Mucosa of stomach (tissue), 1 donor: Measurements from ENCODE around the gene PLA2G4D.

Experiments used
- H3K27me3 ChIP-seq: one replicate; pipeline ENCODE4 v1.7.0; 2013; ENCODE audit warnings: mild to moderate bottlenecking, low read length; ENCODE audit not compliant: control insufficient read depth, insufficient read depth
- H3K36me3 ChIP-seq: one replicate; pipeline ENCODE4 v1.7.0; 2013; ENCODE audit warnings: low read length; ENCODE audit not compliant: control insufficient read depth, insufficient read depth
- H3K4me1 ChIP-seq: one replicate; pipeline ENCODE4 v1.7.0; 2013; ENCODE audit warnings: mild to moderate bottlenecking, low read length; ENCODE audit not compliant: control insufficient read depth, insufficient read depth
- H3K4me3 ChIP-seq: one replicate; pipeline ENCODE4 v1.7.0; 2013; ENCODE audit warnings: low read length
- H3K9ac ChIP-seq: one replicate; pipeline ENCODE4 v1.7.0; 2013; ENCODE audit warnings: mild to moderate bottlenecking, low read length, moderate library complexity
- H3K9me3 ChIP-seq: one replicate; pipeline ENCODE4 v1.7.0; 2013; ENCODE audit warnings: mild to moderate bottlenecking, low read length, moderate library complexity; ENCODE audit not compliant: control insufficient read depth
- donor health status: Pancreatic carcinoma.

PLA2G4D gene

GRCh38 chr15:42085721-42086120 lies 8.6 kb downstream of the PLA2G4D start:
- peaks cover 2% of the 10 kb centered on the region for H3K27me3 ChIP-seq
- H3K4me3 ChIP-seq, result no peak overlapping the region
- no peaks in the 10 kb centered on the region for H3K9me3 ChIP-seq
- H3K4me1 ChIP-seq, result peaks cover 53% of the 10 kb centered on the region
- no peaks in the 10 kb centered on the region for H3K36me3 ChIP-seq
- H3K9ac ChIP-seq, result no peak overlapping the region

- Histone ChIP-seq H3K4me1 (peaks cover 48% of the 10 kb centered on the region), H3K9me3 (no peaks in the 10 kb centered on the region), H3K4me3 (no peak overlapping the region), H3K9ac (no peak overlapping the region), H3K27me3 (peaks cover 2% of the 10 kb centered on the region), H3K36me3 (no peaks in the 10 kb centered on the region)
Measured at GRCh38 chr15:42085236-42085605, 9.1 kb downstream of the PLA2G4D start.

GRCh38 chr15:42084465-42085235 lies 9.7 kb downstream of the PLA2G4D start:
- H3K9ac ChIP-seq, result peak overlapping the region; percentile 58
- peaks cover 2% of the 10 kb centered on the region for H3K27me3 ChIP-seq
- no peaks in the 10 kb centered on the region for H3K36me3 ChIP-seq
- H3K4me3 ChIP-seq, result no peak overlapping the region
- H3K4me1 ChIP-seq, result peaks cover 42% of the 10 kb centered on the region
- H3K9me3 ChIP-seq, result no peaks in the 10 kb centered on the region

GRCh38 chr15:42083916-42084315 lies 10.4 kb downstream of the PLA2G4D start:
- Histone ChIP-seq H3K4me3 (no peak overlapping the region), H3K4me1 (peaks cover 35% of the 10 kb centered on the region), H3K27me3 (peaks cover 2% of the 10 kb centered on the region), H3K9me3 (no peaks in the 10 kb centered on the region), H3K36me3 (no peaks in the 10 kb centered on the region), H3K9ac (peak overlapping the region; percentile 58)

GRCh38 chr15:42083605-42083908 lies 10.8 kb downstream of the PLA2G4D start:
- Histone ChIP-seq H3K4me3 (no peak overlapping the region), H3K36me3 (no peaks in the 10 kb centered on the region), H3K9me3 (no peaks in the 10 kb centered on the region), H3K27me3 (peaks cover 2% of the 10 kb centered on the region), H3K9ac (no peak overlapping the region), H3K4me1 (peaks cover 31% of the 10 kb centered on the region)

GRCh38 chr15:42082823-42083604 lies 11.3 kb downstream of the PLA2G4D start:
- Histone ChIP-seq H3K9ac (no peak overlapping the region), H3K9me3 (no peaks in the 10 kb centered on the region), H3K4me1 (peaks cover 28% of the 10 kb centered on the region), H3K36me3 (no peaks in the 10 kb centered on the region), H3K4me3 (no peak overlapping the region), H3K27me3 (peaks cover 2% of the 10 kb centered on the region)

- Histone ChIP-seq H3K36me3 (no peaks in the 10 kb centered on the region), H3K4me3 (no peak overlapping the region), H3K9ac (no peak overlapping the region), H3K27me3 (peaks cover 2% of the 10 kb centered on the region), H3K9me3 (no peaks in the 10 kb centered on the region), H3K4me1 (peaks cover 30% of the 10 kb centered on the region)
Measured at GRCh38 chr15:42082141-42082540, 12.2 kb downstream of the PLA2G4D start.

GRCh38 chr15:42080919-42081830 lies 13.2 kb downstream of the PLA2G4D start:
- peaks cover 30% of the 10 kb centered on the region for H3K4me1 ChIP-seq
- H3K4me3 ChIP-seq, result no peak overlapping the region
- peaks cover 2% of the 10 kb centered on the region for H3K27me3 ChIP-seq
- no peaks in the 10 kb centered on the region for H3K36me3 ChIP-seq
- no peak overlapping the region for H3K9ac ChIP-seq
- no peaks in the 10 kb centered on the region for H3K9me3 ChIP-seq

GRCh38 chr15:42080186-42080918 lies 14.0 kb downstream of the PLA2G4D start:
- H3K4me3 ChIP-seq, result no peak overlapping the region
- H3K36me3 ChIP-seq, result no peaks in the 10 kb centered on the region
- H3K27me3 ChIP-seq, result peaks cover 2% of the 10 kb centered on the region
- H3K4me1 ChIP-seq, result peaks cover 30% of the 10 kb centered on the region
- no peaks in the 10 kb centered on the region for H3K9me3 ChIP-seq
- no peak overlapping the region for H3K9ac ChIP-seq

- Histone ChIP-seq H3K4me1 (peaks cover 21% of the 10 kb centered on the region), H3K9ac (no peak overlapping the region), H3K27me3 (peaks cover 2% of the 10 kb centered on the region), H3K4me3 (no peak overlapping the region), H3K9me3 (no peaks in the 10 kb centered on the region), H3K36me3 (no peaks in the 10 kb centered on the region)
Measured at GRCh38 chr15:42079401-42079908, 14.9 kb downstream of the PLA2G4D start.

GRCh38 chr15:42078903-42079302 lies 15.5 kb downstream of the PLA2G4D start:
- Histone ChIP-seq H3K4me1 (peaks cover 16% of the 10 kb centered on the region), H3K4me3 (no peak overlapping the region), H3K9me3 (no peaks in the 10 kb centered on the region), H3K27me3 (peaks cover 2% of the 10 kb centered on the region), H3K36me3 (no peaks in the 10 kb centered on the region), H3K9ac (no peak overlapping the region)
